Urinary bladder (tissue), 4 donors: ENCODE results near the gene EMC8. TPM values are rescaled to one million over a fixed set of nuclear protein-coding genes. Genes with fewer than 3 reads are reported as not detected.
A peak's percentile ranks its signal among the peaks of the same experiment; 100 is the strongest.

Experiments used
- DNase-seq: peaks from one replicate; pipeline ENCODE4 v3.0.0-alpha.2; 2015; ENCODE audit errors: extremely low spot score
- H3K27ac ChIP-seq: one replicate; pipeline ENCODE4 v1.5.1; 2013; ENCODE audit warnings: low read depth, mild to moderate bottlenecking, moderate library complexity
- H3K36me3 ChIP-seq: one replicate; pipeline ENCODE4 v1.6.1; 2013; ENCODE audit warnings: mild to moderate bottlenecking, moderate library complexity; ENCODE audit not compliant: insufficient read depth
- H3K4me1 ChIP-seq: one replicate; pipeline ENCODE4 v1.6.1; 2013; ENCODE audit warnings: mild to moderate bottlenecking, moderate library complexity; ENCODE audit not compliant: insufficient read depth
- H3K4me3 ChIP-seq: one replicate; pipeline ENCODE4 v1.5.1; 2013; ENCODE audit warnings: low read depth, low read length
- WGBS: extraction: QIAGEN DNeasy Blood & Tissue Kit; methylation state at CpG from one replicate; pipeline ENCODE4 v1.1.7; 2013; 5-methylcytosine and 5-hydroxymethylcytosine counted together
- polyA plus RNA-seq: library from polyadenylated mRNA; stranded (reverse); fragments of 200-250 nt; gene quantifications from one replicate; pipeline ENCODE4 v1.2.3, GENCODE V29; 2013
- total RNA-seq: library from RNA; depleted of rRNA; stranded (reverse); fragments of >200 nt; gene quantifications from one replicate; pipeline ENCODE4 v1.2.3, GENCODE V29; 2014
- donor health status: healthy with polysubstance abuse.
- donor health status: healthy.

EMC8 gene
- total RNA-seq = 15.0 TPM
- polyA plus RNA-seq = 19.0 TPM

DNA sequence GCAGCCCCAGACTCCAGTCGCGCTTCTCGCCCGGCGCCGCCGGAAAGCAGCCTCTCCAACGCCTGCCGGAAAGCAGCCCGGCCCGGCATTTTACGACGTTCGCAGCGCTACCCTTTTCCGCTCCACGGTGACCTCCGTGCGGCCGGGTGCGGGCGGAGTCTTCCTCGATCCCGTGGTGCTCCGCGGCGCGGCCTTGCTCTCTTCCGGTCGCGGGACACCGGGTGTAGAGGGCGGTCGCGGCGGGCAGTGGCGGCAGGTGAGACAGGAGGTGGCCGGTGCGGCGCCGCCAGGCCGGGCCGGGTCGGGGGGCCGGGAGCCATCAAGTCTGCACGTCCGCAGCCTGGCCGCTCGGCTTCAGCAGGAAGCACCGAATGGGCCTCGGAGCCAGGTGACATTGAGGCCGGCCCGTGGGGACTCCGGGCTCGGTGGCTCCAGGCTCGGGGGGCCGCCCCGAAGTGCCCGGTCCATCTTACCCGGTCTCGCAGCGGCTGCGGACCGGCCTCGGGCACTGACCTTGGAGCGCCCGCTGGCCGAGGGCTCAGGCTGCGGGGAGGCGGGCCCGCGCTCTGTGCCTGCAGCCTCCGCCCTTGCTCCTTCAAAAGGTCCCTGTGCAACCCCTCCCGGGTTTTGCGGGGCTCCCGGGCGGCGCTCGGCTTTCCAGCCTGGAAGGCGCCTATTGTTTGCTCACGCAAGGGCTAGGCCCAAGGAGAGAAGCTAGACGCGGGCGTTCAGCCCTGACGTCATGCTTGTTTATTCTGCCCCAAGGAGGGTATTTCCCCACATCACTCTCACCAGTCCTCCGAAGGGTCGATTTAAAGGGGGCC lies at the start of gene EMC8, which contains the start of gene COX4I1:
TSS of gene EMC8 (minus strand) at position 48 of the 824 bp plus-strand sequence. CDS start 249 bp downstream, outside the sequence.
TSS of gene COX4I1 (plus strand) at position 199 of the 824 bp plus-strand sequence. CDS start 1,511 bp downstream, outside the sequence.
- no peaks in the 10 kb centered on the region for H3K36me3 ChIP-seq
- H3K4me3 ChIP-seq = peak within 1 kb of the TSS; percentile 94
- H3K27ac ChIP-seq = peak within 1 kb of the TSS; percentile 84
- H3K4me1 ChIP-seq = no peaks in the 10 kb centered on the region
- DNase-seq = peak; percentile 66
- WGBS = under 1% methylated on average over 87 of the region's 87 CpGs

- H3K36me3 ChIP-seq = no peaks in the 10 kb centered on the region
- WGBS = 47% methylated on average over 9 of the region's 9 CpGs
- no peak overlapping the region for H3K27ac ChIP-seq
- DNase-seq = no peak
- H3K4me3 ChIP-seq = no peak overlapping the region
- no peaks in the 10 kb centered on the region for H3K4me1 ChIP-seq
These were observed 49.6 kb upstream of the EMC8 start for GRCh38 chr16:85848986-85849385.

GRCh38 chr16:85847681-85848601 lies 48.6 kb upstream of the EMC8 start:
- Histone ChIP-seq H3K4me3 (no peak overlapping the region), H3K4me1 (no peaks in the 10 kb centered on the region), H3K36me3 (no peaks in the 10 kb centered on the region), H3K27ac (no peak overlapping the region)
- WGBS = 70% methylated on average over 39 of the region's 39 CpGs
- no peak for DNase-seq

- Histone ChIP-seq H3K4me3 (no peak overlapping the region), H3K36me3 (no peaks in the 10 kb centered on the region), H3K27ac (no peak overlapping the region), H3K4me1 (no peaks in the 10 kb centered on the region)
- WGBS = 82% methylated on average over 15 of the region's 15 CpGs
- DNase-seq = no peak
These were observed 47.7 kb upstream of the EMC8 start for GRCh38 chr16:85847036-85847435.

DNA sequence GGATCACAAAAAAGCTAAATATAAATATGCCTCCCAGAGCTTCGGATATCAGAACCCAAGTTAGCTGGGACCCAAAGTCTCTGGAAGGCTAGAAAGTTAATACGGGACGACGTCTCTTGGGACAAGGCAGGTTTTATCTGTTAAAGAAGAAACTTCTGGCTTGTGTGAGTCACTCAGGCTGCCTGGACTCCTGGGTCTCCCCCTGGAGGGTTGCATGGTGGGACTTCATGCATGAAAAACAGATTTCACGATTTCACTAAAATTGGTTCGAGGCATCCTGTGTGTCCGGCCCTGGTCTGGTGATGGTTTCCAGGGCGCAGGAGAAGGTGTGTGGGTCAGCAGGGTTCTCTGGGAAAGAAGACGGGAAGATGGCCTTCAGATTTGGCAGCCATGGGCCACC lies 47.1 kb upstream of the EMC8 start:
- no peaks in the 10 kb centered on the region for H3K36me3 ChIP-seq
- H3K27ac ChIP-seq = no peak overlapping the region
- H3K4me3 ChIP-seq = no peak overlapping the region
- WGBS = 91% methylated on average over 9 of the region's 9 CpGs
- H3K4me1 ChIP-seq = no peaks in the 10 kb centered on the region
- DNase-seq = no peak

DNA sequence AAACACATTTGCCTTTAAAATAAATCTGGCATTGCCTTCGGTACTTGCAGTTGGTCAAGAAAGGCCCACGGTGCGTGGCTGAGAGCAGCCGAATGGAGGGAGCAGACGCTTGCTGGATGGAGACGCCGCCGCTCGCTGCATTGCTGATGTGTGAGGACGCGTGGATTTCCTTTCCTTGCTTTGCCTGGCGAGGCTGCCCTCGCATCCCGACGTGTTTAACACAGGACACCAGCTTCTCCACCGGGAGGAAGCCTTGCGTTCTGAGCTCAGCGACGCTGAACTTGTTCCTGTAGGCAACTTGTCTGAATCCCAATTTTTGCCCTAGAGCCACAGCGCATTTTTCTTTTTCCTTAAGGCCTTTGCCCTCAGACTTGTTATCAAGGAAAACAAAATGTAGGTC lies 45.9 kb upstream of the EMC8 start:
- no peaks in the 10 kb centered on the region for H3K4me1 ChIP-seq

DNA sequence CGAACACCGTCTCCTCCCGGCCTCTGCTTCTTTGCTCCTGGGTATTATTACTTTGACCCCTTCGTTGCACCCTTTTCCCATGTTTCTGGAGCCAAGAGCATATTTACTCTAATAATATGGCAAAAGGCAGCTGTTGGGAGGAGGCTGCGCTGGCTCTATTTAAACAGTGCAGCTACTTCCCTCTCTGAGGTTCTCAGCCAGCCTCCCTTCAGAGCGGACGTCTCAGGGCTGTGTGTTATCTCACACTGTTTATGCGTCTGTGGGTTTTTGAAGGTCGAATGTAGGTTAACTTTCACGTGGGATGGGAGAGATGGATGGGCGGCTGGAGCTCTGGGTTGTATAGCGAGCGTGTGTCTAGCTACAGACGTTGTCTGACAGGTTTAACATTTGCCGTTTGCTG lies 45.4 kb upstream of the EMC8 start:
- WGBS = 12% methylated on average over 15 of the region's 15 CpGs
- Histone ChIP-seq H3K4me1 (no peaks in the 10 kb centered on the region), H3K27ac (no peak overlapping the region), H3K36me3 (no peaks in the 10 kb centered on the region), H3K4me3 (no peak overlapping the region)
- peak; percentile 29 for DNase-seq

More for the DNA sequence above, 45.9 kb upstream of the EMC8 start:
- H3K27ac ChIP-seq = no peak overlapping the region
- no peak overlapping the region for H3K4me3 ChIP-seq
- WGBS = 35% methylated on average over 20 of the region's 20 CpGs
- no peaks in the 10 kb centered on the region for H3K36me3 ChIP-seq
- DNase-seq = no peak

DNA sequence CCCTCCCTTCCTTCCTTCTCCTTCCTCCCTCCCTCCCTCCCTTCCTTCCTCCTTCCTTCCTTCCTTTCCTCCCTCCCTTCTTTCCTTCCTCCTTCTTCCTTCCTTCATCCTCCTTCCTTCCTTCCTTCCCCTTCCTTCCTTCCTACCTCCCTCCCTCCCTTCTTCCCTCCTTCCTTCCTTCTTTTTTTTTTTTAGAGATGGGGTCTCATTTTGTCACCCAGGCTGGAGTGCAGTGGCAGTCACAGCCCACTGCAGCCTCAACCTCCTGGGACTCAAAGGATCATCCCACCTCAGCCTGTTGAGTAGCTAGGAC lies 44.8 kb upstream of the EMC8 start:
- Histone ChIP-seq H3K4me3 (no peak overlapping the region), H3K36me3 (no peaks in the 10 kb centered on the region), H3K27ac (no peak overlapping the region), H3K4me1 (no peaks in the 10 kb centered on the region)
- DNase-seq = no peak

- no peaks in the 10 kb centered on the region for H3K36me3 ChIP-seq
- 94% methylated on average over 11 of the region's 11 CpGs for WGBS
These were observed 44.3 kb upstream of the EMC8 start for GRCh38 chr16:85843471-85844168.

GRCh38 chr16:85842848-85843247 lies 43.5 kb upstream of the EMC8 start:
- Histone ChIP-seq H3K4me3 (no peak overlapping the region), H3K4me1 (no peaks in the 10 kb centered on the region), H3K27ac (no peak overlapping the region), H3K36me3 (no peaks in the 10 kb centered on the region)
- WGBS = 96% methylated on average over 9 of the region's 9 CpGs
- DNase-seq = no peak

More at GRCh38 chr16:85843471-85844168, 44.3 kb upstream of the EMC8 start:
- no peak for DNase-seq
- no peak overlapping the region for H3K4me3 ChIP-seq
- no peak overlapping the region for H3K27ac ChIP-seq
- no peaks in the 10 kb centered on the region for H3K4me1 ChIP-seq

GRCh38 chr16:85842435-85842834 lies 43.1 kb upstream of the EMC8 start:
- H3K36me3 ChIP-seq = no peaks in the 10 kb centered on the region
- DNase-seq = no peak
- H3K4me3 ChIP-seq = no peak overlapping the region
- WGBS = 94% methylated on average over 9 of the region's 9 CpGs
- no peak overlapping the region for H3K27ac ChIP-seq
- H3K4me1 ChIP-seq = no peaks in the 10 kb centered on the region

DNA sequence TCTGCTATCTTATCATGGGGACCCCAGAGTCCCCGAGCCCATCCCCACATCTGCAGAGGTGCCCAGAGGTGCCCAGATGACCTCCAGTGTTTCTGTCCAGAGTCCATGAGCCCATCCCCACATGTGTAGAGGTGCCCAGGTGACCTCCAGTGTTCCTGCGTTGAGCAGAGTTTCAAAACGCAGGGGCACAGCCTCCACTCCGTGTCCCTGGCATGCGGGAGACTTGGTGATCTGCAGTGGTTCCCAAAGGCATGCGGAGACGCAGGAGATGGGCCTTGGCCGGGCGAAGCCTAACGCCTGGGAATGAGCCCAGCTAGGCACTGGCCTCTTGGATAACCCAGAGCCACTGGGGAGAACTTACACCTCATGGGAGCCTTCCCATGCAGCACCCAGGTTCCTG lies 41.5 kb upstream of the EMC8 start:
- Histone ChIP-seq H3K27ac (no peak overlapping the region), H3K4me1 (no peaks in the 10 kb centered on the region), H3K36me3 (no peaks in the 10 kb centered on the region), H3K4me3 (no peak overlapping the region)
- DNase-seq = no peak
- 95% methylated on average over 10 of the region's 10 CpGs for WGBS

DNA sequence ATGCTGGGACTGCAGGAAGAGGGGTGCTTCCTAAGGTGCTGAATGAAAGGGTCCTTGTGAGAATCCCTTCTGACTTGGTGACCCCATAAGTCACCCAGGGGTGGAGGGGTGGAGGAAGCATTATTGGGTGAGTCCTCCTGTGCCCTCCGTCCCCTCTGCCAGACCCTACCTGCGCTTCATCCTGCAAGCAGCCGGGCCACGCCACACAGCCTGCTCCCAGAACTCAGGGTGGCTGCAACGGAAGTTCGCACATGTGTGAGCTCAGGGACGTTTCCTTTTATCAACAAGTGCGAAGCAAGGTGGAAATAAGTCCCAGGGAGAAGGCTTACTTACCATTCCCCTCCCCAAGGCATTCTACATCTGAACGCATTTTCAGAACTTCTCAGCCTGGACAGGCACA lies 41.1 kb upstream of the EMC8 start:
- Histone ChIP-seq H3K27ac (no peak overlapping the region), H3K36me3 (no peaks in the 10 kb centered on the region), H3K4me1 (no peaks in the 10 kb centered on the region), H3K4me3 (no peak overlapping the region)
- 93% methylated on average over 9 of the region's 9 CpGs for WGBS
- DNase-seq = no peak
